Lower lobe of right lung (tissue), 2 donors: ENCODE measurements around the gene MRPL55. TPM values are rescaled to one million over a fixed set of nuclear protein-coding genes. Genes with fewer than 3 reads are reported as not detected.

Source experiments
- ATAC-seq, 2 donors: fragments of 200-7000 bp; cut with Tn5 transposase; one replicate each; pipeline ENCODE4 v1.9.1; 2020 to 2022; ENCODE audit warnings: mild to moderate bottlenecking in 2 of 2, moderate library complexity in 2 of 2
- DNase-seq: peaks from one replicate; pipeline ENCODE4 v3.0.0-alpha.2; 2020
- H3K27ac ChIP-seq: fragments of 200-600 bp; one replicate; pipeline ENCODE4 v1.8.0; 2022
- H3K27me3 ChIP-seq: fragments of 200-600 bp; one replicate; pipeline ENCODE4 v1.8.0; 2022; ENCODE audit warnings: low read depth
- H3K36me3 ChIP-seq: fragments of 200-600 bp; one replicate; pipeline ENCODE4 v1.8.0; 2022; ENCODE audit warnings: mild to moderate bottlenecking
- H3K4me1 ChIP-seq: fragments of 200-600 bp; one replicate; pipeline ENCODE4 v1.8.0; 2022
- H3K4me3 ChIP-seq: fragments of 200-600 bp; one replicate; pipeline ENCODE4 v1.8.0; 2022; ENCODE audit warnings: mild to moderate bottlenecking
- H3K9me3 ChIP-seq: fragments of 200-600 bp; one replicate; pipeline ENCODE4 v1.8.0; 2022
- intact Hi-C: fragments of 100-400 bp; cut with DNase I; formaldehyde crosslinking; loops from one replicate; pipeline ENCODE4 v1.11.0; 2022
- total RNA-seq: library from RNA; stranded (reverse); fragmentation: NEBNext Ultra II Directional; extraction: Animal tissue kit (Norgen Biotek cat#: 25700); gene quantifications from one replicate; pipeline ENCODE4 v1.2.1, GENCODE V29; 2021
- TF ChIP-seq, protein P1 (sequence below): fragments of 200-600 bp; IDR thresholded peaks from one replicate; pipeline ENCODE4 v1.8.0; 2022; ENCODE audit warnings: antibody characterized with exemption, mild to moderate bottlenecking
- donor health status: DM: no; HTN: yes; CAD: no; lungs with severe emphysema.

The MRPL55 gene
- total RNA-seq, 1 donor from 2014 or later, result 43.6 TPM

DNA sequence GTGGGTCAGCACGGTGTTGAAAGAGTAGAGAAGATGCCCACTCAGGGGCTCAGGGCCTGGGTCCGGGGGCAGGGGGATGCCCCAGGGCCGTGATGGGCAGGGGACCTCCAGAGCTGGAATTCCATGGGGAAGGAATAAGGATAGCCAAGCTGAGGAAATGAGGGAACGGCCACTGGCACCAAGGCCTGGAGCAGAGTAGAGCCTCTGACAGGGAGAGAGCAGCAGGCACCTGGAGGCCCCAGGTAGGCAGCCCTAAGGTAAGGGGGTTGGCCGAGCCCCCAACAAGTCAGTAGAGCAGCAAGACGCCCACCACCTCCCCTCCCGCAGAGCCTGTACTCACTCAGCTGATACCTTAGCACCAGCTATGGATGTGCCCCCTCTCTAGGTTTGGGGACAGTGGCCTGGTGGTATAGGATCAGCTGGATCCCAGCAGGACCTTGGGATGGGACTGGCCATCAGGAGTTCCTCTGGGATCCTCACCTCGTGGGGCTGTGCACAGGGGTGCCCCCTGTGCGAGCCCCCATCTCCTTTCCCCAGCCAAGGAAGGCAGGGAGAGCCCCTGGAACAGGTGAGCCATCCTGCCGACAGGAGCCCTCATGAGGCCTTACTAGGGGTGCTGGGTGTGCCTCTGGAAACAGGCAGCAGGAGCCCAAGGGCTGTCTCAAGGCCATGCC, 47.6 kb downstream of the MRPL55 start:
- DNase-seq (no peak), ATAC-seq (no peak)
- Histone ChIP-seq H3K36me3 (no peaks in the 10 kb centered on the region), H3K27ac (no peak overlapping the region), H3K4me3 (no peak overlapping the region), H3K9me3 (no peaks in the 10 kb centered on the region), H3K27me3 (peaks cover 81% of the 10 kb centered on the region), H3K4me1 (peaks cover 14% of the 10 kb centered on the region)
- TF ChIP-seq, protein P1, sequence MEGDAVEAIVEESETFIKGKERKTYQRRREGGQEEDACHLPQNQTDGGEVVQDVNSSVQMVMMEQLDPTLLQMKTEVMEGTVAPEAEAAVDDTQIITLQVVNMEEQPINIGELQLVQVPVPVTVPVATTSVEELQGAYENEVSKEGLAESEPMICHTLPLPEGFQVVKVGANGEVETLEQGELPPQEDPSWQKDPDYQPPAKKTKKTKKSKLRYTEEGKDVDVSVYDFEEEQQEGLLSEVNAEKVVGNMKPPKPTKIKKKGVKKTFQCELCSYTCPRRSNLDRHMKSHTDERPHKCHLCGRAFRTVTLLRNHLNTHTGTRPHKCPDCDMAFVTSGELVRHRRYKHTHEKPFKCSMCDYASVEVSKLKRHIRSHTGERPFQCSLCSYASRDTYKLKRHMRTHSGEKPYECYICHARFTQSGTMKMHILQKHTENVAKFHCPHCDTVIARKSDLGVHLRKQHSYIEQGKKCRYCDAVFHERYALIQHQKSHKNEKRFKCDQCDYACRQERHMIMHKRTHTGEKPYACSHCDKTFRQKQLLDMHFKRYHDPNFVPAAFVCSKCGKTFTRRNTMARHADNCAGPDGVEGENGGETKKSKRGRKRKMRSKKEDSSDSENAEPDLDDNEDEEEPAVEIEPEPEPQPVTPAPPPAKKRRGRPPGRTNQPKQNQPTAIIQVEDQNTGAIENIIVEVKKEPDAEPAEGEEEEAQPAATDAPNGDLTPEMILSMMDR, result no peak
- intact Hi-C loops, result no loop called here

DNA sequence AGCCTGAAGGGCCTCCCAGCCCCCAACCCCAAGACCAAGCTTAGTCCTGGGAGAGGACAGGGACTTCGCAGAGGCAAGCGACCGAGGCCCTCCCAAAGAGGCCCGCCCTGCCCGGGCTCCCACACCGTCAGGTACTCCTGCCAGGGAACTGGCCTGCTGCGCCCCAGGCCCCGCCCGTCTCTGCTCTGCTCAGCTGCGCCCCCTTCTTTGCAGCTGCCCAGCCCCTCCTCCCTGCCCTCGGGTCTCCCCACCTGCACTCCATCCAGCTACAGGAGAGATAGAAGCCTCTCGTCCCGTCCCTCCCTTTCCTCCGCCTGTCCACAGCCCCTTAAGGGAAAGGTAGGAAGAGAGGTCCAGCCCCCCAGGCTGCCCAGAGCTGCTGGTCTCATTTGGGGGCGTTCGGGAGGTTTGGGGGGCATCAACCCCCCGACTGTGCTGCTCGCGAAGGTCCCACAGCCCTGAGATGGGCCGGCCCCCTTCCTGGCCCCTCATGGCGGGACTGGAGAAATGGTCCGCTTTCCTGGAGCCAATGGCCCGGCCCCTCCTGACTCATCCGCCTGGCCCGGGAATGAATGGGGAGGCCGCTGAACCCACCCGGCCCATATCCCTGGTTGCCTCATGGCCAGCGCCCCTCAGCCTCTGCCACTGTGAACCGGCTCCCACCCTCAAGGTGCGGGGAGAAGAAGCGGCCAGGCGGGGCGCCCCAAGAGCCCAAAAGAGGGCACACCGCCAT, 48.5 kb downstream of the MRPL55 start:
- Histone ChIP-seq H3K4me1 (peaks cover 14% of the 10 kb centered on the region), H3K27me3 (peaks cover 72% of the 10 kb centered on the region), H3K4me3 (peak overlapping the region; percentile 51), H3K36me3 (no peaks in the 10 kb centered on the region), H3K9me3 (no peaks in the 10 kb centered on the region), H3K27ac (peak overlapping the region; percentile 66)
- ATAC-seq (peak; percentile 33 to 47), DNase-seq (peak; percentile 54)
- TF ChIP-seq, protein P1, result no peak
- intact Hi-C loops, result no loop called here

DNA sequence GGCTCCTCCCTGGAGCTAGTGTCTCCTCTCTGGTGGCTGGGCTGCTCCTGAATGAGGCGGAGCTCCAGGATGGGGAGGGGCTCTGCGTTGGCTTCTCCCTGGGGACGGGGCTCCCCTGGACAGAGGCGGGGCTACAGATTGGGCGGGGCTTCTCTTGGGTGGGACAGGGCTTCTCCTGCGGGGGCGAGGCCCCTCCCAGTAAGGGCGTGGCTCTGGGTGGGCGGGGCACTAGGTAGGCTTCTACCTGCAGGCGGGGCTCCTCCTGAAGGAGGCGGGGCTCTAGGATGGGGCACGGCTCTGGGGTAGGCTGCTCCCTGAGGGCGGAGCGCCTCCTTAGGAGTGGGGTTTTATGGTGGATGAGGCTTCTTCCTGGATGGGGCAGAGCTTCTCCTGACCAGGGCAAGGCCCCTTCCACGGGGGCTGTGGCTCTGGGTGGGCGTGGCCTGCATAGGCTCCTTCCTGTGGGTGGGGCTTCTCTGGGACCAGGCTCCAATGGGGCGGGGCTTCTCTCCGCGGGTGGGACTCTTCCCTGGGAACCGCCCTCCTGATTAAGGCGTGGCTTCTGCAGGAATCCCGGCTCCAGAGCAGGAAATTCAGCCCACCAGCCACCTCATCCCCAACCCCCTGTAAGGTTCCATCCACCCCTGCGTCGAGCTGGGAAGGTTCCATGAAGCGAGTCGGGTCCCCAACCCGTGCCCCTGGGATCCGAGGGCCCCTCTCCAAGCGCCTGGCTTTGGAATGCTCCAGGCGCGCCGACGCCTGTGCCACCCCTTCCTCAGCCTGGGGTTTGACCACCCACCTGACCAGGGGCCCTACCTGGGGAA, 49.3 kb downstream of the MRPL55 start:
- TF ChIP-seq, protein P1, result no peak
- Histone ChIP-seq H3K4me3 (peak overlapping the region; percentile 51), H3K27me3 (peaks cover 65% of the 10 kb centered on the region), H3K9me3 (no peaks in the 10 kb centered on the region), H3K27ac (peak overlapping the region; percentile 66), H3K4me1 (peaks cover 14% of the 10 kb centered on the region), H3K36me3 (no peaks in the 10 kb centered on the region)
- intact Hi-C loops, result no loop called here
- peak; percentile 98 for DNase-seq
- ATAC-seq, result peak; percentile 91 to 94

DNA sequence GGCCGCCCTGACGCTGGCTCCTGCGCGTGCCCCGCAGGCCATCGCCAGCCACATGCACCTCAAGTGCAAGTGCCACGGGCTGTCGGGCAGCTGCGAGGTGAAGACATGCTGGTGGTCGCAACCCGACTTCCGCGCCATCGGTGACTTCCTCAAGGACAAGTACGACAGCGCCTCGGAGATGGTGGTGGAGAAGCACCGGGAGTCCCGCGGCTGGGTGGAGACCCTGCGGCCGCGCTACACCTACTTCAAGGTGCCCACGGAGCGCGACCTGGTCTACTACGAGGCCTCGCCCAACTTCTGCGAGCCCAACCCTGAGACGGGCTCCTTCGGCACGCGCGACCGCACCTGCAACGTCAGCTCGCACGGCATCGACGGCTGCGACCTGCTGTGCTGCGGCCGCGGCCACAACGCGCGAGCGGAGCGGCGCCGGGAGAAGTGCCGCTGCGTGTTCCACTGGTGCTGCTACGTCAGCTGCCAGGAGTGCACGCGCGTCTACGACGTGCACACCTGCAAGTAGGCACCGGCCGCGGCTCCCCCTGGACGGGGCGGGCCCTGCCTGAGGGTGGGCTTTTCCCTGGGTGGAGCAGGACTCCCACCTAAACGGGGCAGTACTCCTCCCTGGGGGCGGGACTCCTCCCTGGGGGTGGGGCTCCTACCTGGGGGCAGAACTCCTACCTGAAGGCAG, 50.0 kb downstream of the MRPL55 start:
- Histone ChIP-seq H3K27me3 (peaks cover 57% of the 10 kb centered on the region), H3K4me1 (peaks cover 14% of the 10 kb centered on the region), H3K36me3 (no peaks in the 10 kb centered on the region), H3K4me3 (peak overlapping the region; percentile 51), H3K9me3 (no peaks in the 10 kb centered on the region), H3K27ac (peak overlapping the region; percentile 37)
- intact Hi-C loops, result no loop called here
- TF ChIP-seq, protein P1, result no peak
- ATAC-seq (no peak), DNase-seq (no peak)
